ENCODE data around the gene ELOVL1.

GRCh38 chr1:43415901-43416300 lies 48.1 kb upstream of the ELOVL1 start:
- TF ChIP-seq, protein P1, sequence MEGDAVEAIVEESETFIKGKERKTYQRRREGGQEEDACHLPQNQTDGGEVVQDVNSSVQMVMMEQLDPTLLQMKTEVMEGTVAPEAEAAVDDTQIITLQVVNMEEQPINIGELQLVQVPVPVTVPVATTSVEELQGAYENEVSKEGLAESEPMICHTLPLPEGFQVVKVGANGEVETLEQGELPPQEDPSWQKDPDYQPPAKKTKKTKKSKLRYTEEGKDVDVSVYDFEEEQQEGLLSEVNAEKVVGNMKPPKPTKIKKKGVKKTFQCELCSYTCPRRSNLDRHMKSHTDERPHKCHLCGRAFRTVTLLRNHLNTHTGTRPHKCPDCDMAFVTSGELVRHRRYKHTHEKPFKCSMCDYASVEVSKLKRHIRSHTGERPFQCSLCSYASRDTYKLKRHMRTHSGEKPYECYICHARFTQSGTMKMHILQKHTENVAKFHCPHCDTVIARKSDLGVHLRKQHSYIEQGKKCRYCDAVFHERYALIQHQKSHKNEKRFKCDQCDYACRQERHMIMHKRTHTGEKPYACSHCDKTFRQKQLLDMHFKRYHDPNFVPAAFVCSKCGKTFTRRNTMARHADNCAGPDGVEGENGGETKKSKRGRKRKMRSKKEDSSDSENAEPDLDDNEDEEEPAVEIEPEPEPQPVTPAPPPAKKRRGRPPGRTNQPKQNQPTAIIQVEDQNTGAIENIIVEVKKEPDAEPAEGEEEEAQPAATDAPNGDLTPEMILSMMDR (conservative IDR thresholded peaks at IDR 0.05; ENCODE audit: low read depth, low read length) = no peak
- TF ChIP-seq EZH2 (IDR thresholded peaks at IDR 0.05; ENCODE audit: borderline replicate concordance, low read depth, low read length, poor library complexity, severe bottlenecking) = no peak

All from A673 (cell line).